A549 (cell line): ENCODE measurements around the gene PRKAR1B. TPM values are rescaled to one million over a fixed set of nuclear protein-coding genes. Genes with fewer than 3 reads are reported as not detected.

ENCODE experiments used
- ATAC-seq, 2 experiments: fragments of 200-7000 bp in 1 of 2; fragments of >200 bp in 1 of 2; cut with Nextera tagmentation in 1 of 2; cut with Tn5 transposase in 1 of 2; 3 replicates each; pipeline versions ENCODE4 v1.8.0 to v1.9.1; 2018 to 2020; ENCODE audit warnings: mild to moderate bottlenecking in 1 of 2, moderate library complexity in 1 of 2
- CTCF ChIA-PET: fragments of 300-600 bp; sonication (Branson Sonifier 250); formaldehyde crosslinking; extraction: SDS; loops from one replicate; lab custom pipeline; 2021; ENCODE audit warnings: antibody characterized with exemption, inconsistent platforms; lab: Yijun Ruan, JAX
- POLR2A ChIA-PET: fragments of 350-600 bp; formaldehyde crosslinking; extraction: SDS; loops from one replicate; lab custom pipeline; 2021; ENCODE audit warnings: antibody characterized with exemption, inconsistent platforms; lab: Yijun Ruan, JAX
- DNase-seq, 2 experiments: peaks; one replicate each; pipeline versions ENCODE4 v3.0.0 to v3.0.0-alpha.2; 2011 to 2016; ENCODE audit warnings: low read depth in 1 of 2, low spot score in 1 of 2
- FAIRE-seq: peaks from 2 replicates; lab custom pipeline; 2011; peaks lifted over from hg19 to GRCh38; lab: Jason Lieb, UNC
- H3K27ac ChIP-seq, 2 experiments: fragments of >200 bp; sonication (Bioruptor Twin); formaldehyde crosslinking; 3 replicates each; pipeline ENCODE4 v1.5.1; 2016 to 2017
- H3K4me1 ChIP-seq: fragments of >200 bp; sonication (Bioruptor Twin); formaldehyde crosslinking; 3 replicates; pipeline ENCODE4 v1.6.1; 2016
- H3K4me2 ChIP-seq: fragments of >200 bp; sonication (Bioruptor Twin); formaldehyde crosslinking; 3 replicates; pipeline ENCODE4 v1.6.1; 2016
- H3K4me3 ChIP-seq: fragments of >200 bp; sonication (Bioruptor Twin); formaldehyde crosslinking; 3 replicates; pipeline ENCODE4 v1.5.1; 2016
- H3K9me3 ChIP-seq: fragments of >200 bp; sonication (Bioruptor Twin); formaldehyde crosslinking; 3 replicates; pipeline ENCODE4 v1.6.1; 2016
- CBX2 ChIP-seq: fragments of 200-600 bp; sonication (generic); IDR thresholded peaks from 2 replicates; pipeline ENCODE4 v1.6.1; 2016; ENCODE audit warnings: low read depth, mild to moderate bottlenecking, borderline replicate concordance
- EHMT2 ChIP-seq: fragments of 200-600 bp; sonication (generic); IDR thresholded peaks from 2 replicates; pipeline ENCODE4 v1.6.1; 2016; ENCODE audit warnings: antibody characterized with exemption, low read depth, mild to moderate bottlenecking, moderate library complexity
- EP300 ChIP-seq, 2 experiments: fragments of >200 bp; sonication (Bioruptor Twin); formaldehyde crosslinking; IDR thresholded peaks; 2 replicates in 1 of 2; 3 replicates in 1 of 2; pipeline ENCODE4 v1.6.1; 2016 to 2017
- ESRRA ChIP-seq: fragments of 150-350 bp; IDR thresholded peaks from 2 replicates; pipeline ENCODE4 v1.6.1; 2014; ENCODE audit warnings: mild to moderate bottlenecking, low read length, borderline replicate concordance
- FOSL2 ChIP-seq, 2 experiments: fragments of 450-650 bp in 1 of 2; fragments of >200 bp in 1 of 2; sonication (Bioruptor Twin) in 1 of 2; formaldehyde crosslinking; IDR thresholded peaks; 2 replicates each; pipeline versions ENCODE4 v1.5.0 to v1.6.1; 2016 to 2020; ENCODE audit warnings: mild to moderate bottlenecking in 1 of 2, moderate library complexity in 1 of 2
- HOXA7 ChIP-seq: fragments of 250-450 bp; sonication (Bioruptor Pico); IDR thresholded peaks from 2 replicates; pipeline ENCODE4 v1.5.0; 2020; ENCODE audit warnings: mild to moderate bottlenecking, moderate library complexity
- JUN ChIP-seq, 2 experiments: fragments of >200 bp; sonication (Bioruptor Twin); formaldehyde crosslinking; IDR thresholded peaks; 2 replicates in 1 of 2; 3 replicates in 1 of 2; pipeline ENCODE4 v1.6.1; 2016 to 2017
- KDM5A ChIP-seq: fragments of 200-600 bp; sonication (generic); IDR thresholded peaks from 2 replicates; pipeline ENCODE4 v1.6.1; 2016; ENCODE audit warnings: antibody characterized with exemption, mild to moderate bottlenecking
- MAFK ChIP-seq: fragments of 450-650 bp; IDR thresholded peaks from 2 replicates; pipeline ENCODE4 v1.6.1; 2014; ENCODE audit not compliant: partially characterized antibody
- MAZ ChIP-seq: fragments of 150-350 bp; IDR thresholded peaks from 2 replicates; pipeline ENCODE4 v1.6.1; 2014; ENCODE audit warnings: antibody characterized with exemption, low read depth, low read length, borderline replicate concordance
- NFE2L2 ChIP-seq: fragments of 150-350 bp; conservative IDR thresholded peaks from 2 replicates; pipeline ENCODE4 v1.6.1; 2014; ENCODE audit warnings: low read length
- PHF8 ChIP-seq: fragments of 200-600 bp; sonication (generic); IDR thresholded peaks from 2 replicates; pipeline ENCODE4 v1.6.1; 2016; ENCODE audit warnings: low read depth, mild to moderate bottlenecking, antibody characterized with exemption, moderate library complexity, borderline replicate concordance
- POLR2AphosphoS2 ChIP-seq: conservative IDR thresholded peaks from 2 replicates; pipeline ENCODE4 v1.6.1; 2012; ENCODE audit warnings: low read length, improper control_type of control experiment, inconsistent platforms
- RARB ChIP-seq: fragments of 250-450 bp; sonication (Bioruptor Pico); IDR thresholded peaks from 2 replicates; pipeline ENCODE4 v1.8.0; 2021; ENCODE audit warnings: mild to moderate bottlenecking, moderate library complexity
- RNF2 ChIP-seq: fragments of 200-600 bp; sonication (generic); IDR thresholded peaks from 2 replicates; pipeline ENCODE4 v1.6.1; 2016; ENCODE audit warnings: low read depth, mild to moderate bottlenecking, antibody characterized with exemption, moderate library complexity, borderline replicate concordance
- SMC3 ChIP-seq: fragments of >200 bp; sonication (Bioruptor Twin); formaldehyde crosslinking; IDR thresholded peaks from 3 replicates; pipeline ENCODE4 v1.6.1; 2018; ENCODE audit warnings: inconsistent platforms
- TFCP2L1 ChIP-seq: fragments of 250-450 bp; sonication (Bioruptor Pico); IDR thresholded peaks from 2 replicates; pipeline ENCODE4 v1.5.0; 2021; ENCODE audit warnings: mild to moderate bottlenecking
- TP53 ChIP-seq: fragments of 250-450 bp; sonication (Bioruptor Pico); IDR thresholded peaks from 2 replicates; pipeline ENCODE4 v1.5.0; 2021; ENCODE audit warnings: mild to moderate bottlenecking, moderate library complexity
- ZNF302 ChIP-seq: fragments of 250-450 bp; sonication (Bioruptor Pico); IDR thresholded peaks from 2 replicates; pipeline ENCODE4 v1.9.0; 2021; ENCODE audit warnings: inconsistent platforms, mild to moderate bottlenecking, moderate library complexity
- WGBS: methylation state at CpG from one replicate; pipeline ENCODE4 v1.1.6; 2017; ENCODE audit errors: missing lambda C conversion rate; 5-methylcytosine and 5-hydroxymethylcytosine counted together
- polyA plus RNA-seq, 4 experiments: library from polyadenylated mRNA; depleted of rRNA in 3 of 4; stranded (reverse); fragments of >200 nt; fragmentation: RNase III in 1 of 4; extraction: RNeasy Plus Mini Kit Qiagen cat#74134 plus additional on column Dnase treatment in 1 of 4; gene quantifications; 2 replicates in 3 of 4; 3 replicates in 1 of 4; pipeline ENCODE4 v1.2.3, GENCODE V29; 2011 to 2017
- TF ChIP-seq, protein P1 (sequence below): fragments of >200 bp; sonication (Bioruptor Twin); formaldehyde crosslinking; IDR thresholded peaks from 2 replicates; pipeline ENCODE4 v1.6.1; 2016
- TF ChIP-seq, protein P2 (sequence below): fragments of 150-350 bp; IDR thresholded peaks from 2 replicates; pipeline ENCODE4 v1.6.1; 2014; ENCODE audit warnings: low read depth, mild to moderate bottlenecking, low read length
- TF ChIP-seq, protein P3 (sequence below): fragments of >200 bp; sonication (Bioruptor Twin); formaldehyde crosslinking; IDR thresholded peaks from 3 replicates; pipeline ENCODE4 v1.5.1; 2016

Gene PRKAR1B
- polyA plus RNA-seq, 2 of the 4 experiments (the other 2 are of a cell fraction) = 10.1 to 33.7 TPM

DNA sequence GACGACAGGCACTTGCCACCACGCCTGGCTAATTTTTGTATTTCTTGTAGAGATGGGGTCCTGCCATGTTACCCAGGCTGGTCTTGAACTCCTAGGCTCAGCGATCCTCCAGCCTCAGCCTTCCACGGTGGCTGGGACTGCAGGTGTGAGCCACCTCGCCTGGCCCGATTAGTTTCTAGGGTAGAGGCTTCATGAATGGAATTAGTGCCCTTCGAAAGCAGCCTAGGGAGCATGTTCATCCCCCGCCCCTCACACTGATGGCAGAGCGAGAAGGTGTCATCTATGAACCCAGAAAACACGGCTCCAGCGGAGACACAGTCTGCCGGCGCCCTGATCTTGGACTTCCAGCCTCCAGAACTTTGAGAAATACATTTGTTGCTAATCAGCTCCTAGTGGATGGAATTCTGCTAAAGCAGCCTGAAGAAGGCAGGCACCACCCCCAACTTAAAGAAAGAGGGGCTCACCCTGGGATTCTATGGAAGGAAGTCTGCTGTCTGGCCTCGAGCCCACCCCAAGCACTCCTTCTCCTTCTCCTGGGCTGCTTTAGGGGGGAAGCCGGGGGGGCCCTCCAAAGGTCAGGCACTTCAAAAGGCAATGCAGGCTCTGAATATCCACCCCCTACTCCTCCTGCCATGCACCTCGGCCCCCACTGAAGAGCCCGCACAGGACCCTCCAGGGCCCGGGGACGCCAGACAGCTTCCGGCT is 217.5 kb downstream of the PRKAR1B start:
- TF ChIP-seq, protein P1, sequence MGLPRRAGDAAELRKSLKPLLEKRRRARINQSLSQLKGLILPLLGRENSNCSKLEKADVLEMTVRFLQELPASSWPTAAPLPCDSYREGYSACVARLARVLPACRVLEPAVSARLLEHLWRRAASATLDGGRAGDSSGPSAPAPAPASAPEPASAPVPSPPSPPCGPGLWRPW = no peak
- TF ChIP-seq TFCP2L1 = no peak
- TF ChIP-seq ESRRA = no peak
- no peak for TF ChIP-seq RARB (CRISPR knock-in tag)
- TF ChIP-seq, protein P2, sequence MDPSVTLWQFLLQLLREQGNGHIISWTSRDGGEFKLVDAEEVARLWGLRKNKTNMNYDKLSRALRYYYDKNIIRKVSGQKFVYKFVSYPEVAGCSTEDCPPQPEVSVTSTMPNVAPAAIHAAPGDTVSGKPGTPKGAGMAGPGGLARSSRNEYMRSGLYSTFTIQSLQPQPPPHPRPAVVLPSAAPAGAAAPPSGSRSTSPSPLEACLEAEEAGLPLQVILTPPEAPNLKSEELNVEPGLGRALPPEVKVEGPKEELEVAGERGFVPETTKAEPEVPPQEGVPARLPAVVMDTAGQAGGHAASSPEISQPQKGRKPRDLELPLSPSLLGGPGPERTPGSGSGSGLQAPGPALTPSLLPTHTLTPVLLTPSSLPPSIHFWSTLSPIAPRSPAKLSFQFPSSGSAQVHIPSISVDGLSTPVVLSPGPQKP = no peak
- POLR2A ChIA-PET = no interaction called here
- Histone ChIP-seq H3K4me3 (no peak overlapping the region), H3K27ac (no peak overlapping the region), H3K4me2 (no peak overlapping the region), H3K9me3 (no peaks in the 10 kb centered on the region), H3K4me1 (peaks cover 17% of the 10 kb centered on the region)
- CTCF ChIA-PET = interaction anchor here (1.6 kb wide), 1 partner anchor 177 kb away, joined by 5 read pairs; no protein-coding TSS in a partner anchor
- FAIRE-seq (no peak), DNase-seq (no peak), ATAC-seq (no peak)
- 91% methylated on average over 20 of the region's 20 CpGs for WGBS

- no peak for TF ChIP-seq KDM5A
- TF ChIP-seq, protein P3, sequence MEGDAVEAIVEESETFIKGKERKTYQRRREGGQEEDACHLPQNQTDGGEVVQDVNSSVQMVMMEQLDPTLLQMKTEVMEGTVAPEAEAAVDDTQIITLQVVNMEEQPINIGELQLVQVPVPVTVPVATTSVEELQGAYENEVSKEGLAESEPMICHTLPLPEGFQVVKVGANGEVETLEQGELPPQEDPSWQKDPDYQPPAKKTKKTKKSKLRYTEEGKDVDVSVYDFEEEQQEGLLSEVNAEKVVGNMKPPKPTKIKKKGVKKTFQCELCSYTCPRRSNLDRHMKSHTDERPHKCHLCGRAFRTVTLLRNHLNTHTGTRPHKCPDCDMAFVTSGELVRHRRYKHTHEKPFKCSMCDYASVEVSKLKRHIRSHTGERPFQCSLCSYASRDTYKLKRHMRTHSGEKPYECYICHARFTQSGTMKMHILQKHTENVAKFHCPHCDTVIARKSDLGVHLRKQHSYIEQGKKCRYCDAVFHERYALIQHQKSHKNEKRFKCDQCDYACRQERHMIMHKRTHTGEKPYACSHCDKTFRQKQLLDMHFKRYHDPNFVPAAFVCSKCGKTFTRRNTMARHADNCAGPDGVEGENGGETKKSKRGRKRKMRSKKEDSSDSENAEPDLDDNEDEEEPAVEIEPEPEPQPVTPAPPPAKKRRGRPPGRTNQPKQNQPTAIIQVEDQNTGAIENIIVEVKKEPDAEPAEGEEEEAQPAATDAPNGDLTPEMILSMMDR = no peak
- no peak for TF ChIP-seq MAZ
- no peak for TF ChIP-seq ESRRA
- TF ChIP-seq SMC3 = no peak
- no peak for TF ChIP-seq EHMT2
- TF ChIP-seq MAFK = no peak
- TF ChIP-seq, protein P1 = no peak
- TF ChIP-seq TP53 (CRISPR knock-in tag) = no peak
- TF ChIP-seq NFE2L2 = no peak
- TF ChIP-seq CBX2 = no peak
- TF ChIP-seq JUN (IDR thresholded peaks at IDR 0.05) = no peak
- no peak for TF ChIP-seq FOSL2 (IDR thresholded peaks at IDR 0.05)
- TF ChIP-seq FOSL2 (CRISPR knock-in tag; IDR thresholded peaks at IDR 0.05) = no peak
- TF ChIP-seq TFCP2L1 = no peak
- TF ChIP-seq POLR2AphosphoS2 = no peak
- no peak for TF ChIP-seq PHF8
- TF ChIP-seq HOXA7 (CRISPR knock-in tag) = no peak
- TF ChIP-seq EP300 (IDR thresholded peaks at IDR 0.05) = no peak
- TF ChIP-seq RNF2 = no peak
- no peak for TF ChIP-seq ZNF302
- TF ChIP-seq, all 56 proteins: peak for 0
- Histone ChIP-seq H3K27ac (no peak overlapping the region), H3K4me3 (no peak overlapping the region), H3K9me3 (no peaks in the 10 kb centered on the region), H3K4me2 (no peak overlapping the region), H3K4me1 (peaks cover 17% of the 10 kb centered on the region)
- FAIRE-seq (no peak), ATAC-seq (no peak), DNase-seq (no peak)
- WGBS = 83% methylated on average over 9 of the region's 12 CpGs
- CTCF ChIA-PET = interaction anchor here (1.1 to 1.6 kb wide), 2 partner anchors 20 to 176 kb away, joined by 4 to 5 read pairs; no protein-coding TSS in a partner anchor
- POLR2A ChIA-PET = interaction anchor here (1.0 kb wide), 1 partner anchor 9 kb away, joined by 3 read pairs; no protein-coding TSS in a partner anchor
Measured at GRCh38 chr7:508461-509170, 218.5 kb downstream of the PRKAR1B start.
